ENCODE data around the gene RAB9A.

DNA sequence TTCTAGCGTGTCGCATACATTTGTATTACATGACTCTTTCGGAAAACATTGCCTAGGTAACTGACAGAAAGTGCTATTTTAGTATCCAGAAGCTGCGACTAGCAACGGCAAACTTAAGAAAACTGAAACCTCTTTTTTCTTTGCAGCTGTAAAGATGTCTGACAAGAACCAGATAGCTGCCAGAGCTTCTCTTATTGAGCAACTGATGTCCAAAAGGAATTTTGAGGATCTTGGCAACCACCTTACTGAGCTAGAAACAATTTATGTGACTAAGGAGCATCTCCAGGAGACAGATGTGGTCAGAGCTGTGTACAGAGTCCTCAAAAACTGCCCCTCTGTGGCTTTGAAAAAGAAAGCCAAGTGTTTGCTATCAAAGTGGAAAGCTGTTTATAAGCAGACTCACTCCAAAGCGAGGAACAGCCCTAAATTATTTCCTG lies 26.6 kb upstream of the RAB9A start:
- TF ChIP-seq POLR2AphosphoS5 (IDR thresholded peaks at IDR 0.05; ENCODE audit: borderline replicate concordance, low read depth, low read length) (no peak), EZH2 (IDR thresholded peaks at IDR 0.05) (no peak), FOXP2 (optimal IDR thresholded peaks at IDR 0.05; ENCODE audit: control extremely low read depth, extremely low read length, insufficient read depth) (no peak)
